Colonic mucosa (tissue), 4 donors: ENCODE measurements around the gene MSN. TPM values are rescaled to one million over a fixed set of nuclear protein-coding genes. Genes with fewer than 3 reads are reported as not detected.
"Not testable (repeated sequence)": the region's sequence is repeated elsewhere in the genome, so short reads cannot be mapped to it uniquely, and the experiment has no call there.

Experiments
- DNase-seq: peaks from one replicate; pipeline ENCODE4 v3.0.0-alpha.2; 2020
- H3K27ac ChIP-seq: fragments of 200-600 bp; one replicate; pipeline ENCODE4 v1.8.0; 2021
- H3K27me3 ChIP-seq: fragments of 200-600 bp; one replicate; pipeline ENCODE4 v1.8.0; 2021
- H3K36me3 ChIP-seq: fragments of 200-600 bp; one replicate; pipeline ENCODE4 v1.8.0; 2021
- H3K4me1 ChIP-seq: fragments of 200-600 bp; one replicate; pipeline ENCODE4 v1.8.0; 2021; ENCODE audit warnings: mild to moderate bottlenecking
- H3K4me3 ChIP-seq: fragments of 200-600 bp; one replicate; pipeline ENCODE4 v1.8.0; 2021
- H3K9ac ChIP-seq, 2 donors: one replicate each; pipeline ENCODE4 v1.7.0; 2013; ENCODE audit warnings: control low read depth in 2 of 2, low read depth in 2 of 2, low read length in 2 of 2
- H3K9me3 ChIP-seq: fragments of 200-600 bp; one replicate; pipeline ENCODE4 v1.8.0; 2021
- intact Hi-C: fragments of 100-400 bp; cut with DNase I; formaldehyde crosslinking; loops from one replicate; pipeline ENCODE4 v1.14.1; 2022
- total RNA-seq, 2 donors: library from RNA; stranded (reverse); fragmentation: NEBNext Ultra II Directional in 1 of 2; extraction: Animal tissue kit (Norgen Biotek cat#: 25700) in 1 of 2; gene quantifications; one replicate each; pipeline ENCODE4 v1.2.1, GENCODE V29; 2021
- TF ChIP-seq, protein P1 (sequence below): fragments of 200-600 bp; IDR thresholded peaks from one replicate; pipeline ENCODE4 v1.8.0; 2022; ENCODE audit warnings: antibody characterized with exemption, mild to moderate bottlenecking
- donor health status: healthy.
- donor health status: DM: no; HTN: no; CAD: no.
- donor health status: DM: no; HTN: no; CAD: no.

Gene MSN
- total RNA-seq, 2 donors from 2014 or later, result 27.5 to 62.7 TPM

DNA sequence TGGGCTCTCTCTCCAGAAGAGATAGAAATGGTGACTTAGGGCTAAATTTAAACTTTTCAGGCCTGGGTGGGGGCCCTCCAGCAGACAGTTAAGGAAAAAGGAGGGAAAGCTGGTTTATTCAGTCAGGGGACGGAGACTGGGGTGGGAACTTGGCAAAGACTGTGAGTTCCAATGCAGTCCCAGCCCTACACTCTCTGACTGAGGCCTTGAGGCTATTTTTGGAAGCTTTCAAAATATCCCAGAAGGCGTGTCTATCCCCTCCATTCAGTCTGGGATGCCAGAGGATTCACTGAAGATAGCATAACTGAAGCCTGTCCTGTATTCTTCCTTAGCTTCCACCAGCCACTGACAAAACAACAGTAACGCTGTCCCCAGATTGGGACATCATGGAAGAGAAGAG lies 32.1 kb upstream of the MSN start:
- H3K9me3 ChIP-seq, result no peaks in the 10 kb centered on the region
- H3K27ac ChIP-seq, result no peak overlapping the region
- H3K4me3 ChIP-seq, result no peak overlapping the region
- H3K9ac ChIP-seq, result no peak overlapping the region
- intact Hi-C loops, result no loop called here
- H3K27me3 ChIP-seq, result no peaks in the 10 kb centered on the region
- no peaks in the 10 kb centered on the region for H3K4me1 ChIP-seq
- DNase-seq, result no peak
- TF ChIP-seq, protein P1, sequence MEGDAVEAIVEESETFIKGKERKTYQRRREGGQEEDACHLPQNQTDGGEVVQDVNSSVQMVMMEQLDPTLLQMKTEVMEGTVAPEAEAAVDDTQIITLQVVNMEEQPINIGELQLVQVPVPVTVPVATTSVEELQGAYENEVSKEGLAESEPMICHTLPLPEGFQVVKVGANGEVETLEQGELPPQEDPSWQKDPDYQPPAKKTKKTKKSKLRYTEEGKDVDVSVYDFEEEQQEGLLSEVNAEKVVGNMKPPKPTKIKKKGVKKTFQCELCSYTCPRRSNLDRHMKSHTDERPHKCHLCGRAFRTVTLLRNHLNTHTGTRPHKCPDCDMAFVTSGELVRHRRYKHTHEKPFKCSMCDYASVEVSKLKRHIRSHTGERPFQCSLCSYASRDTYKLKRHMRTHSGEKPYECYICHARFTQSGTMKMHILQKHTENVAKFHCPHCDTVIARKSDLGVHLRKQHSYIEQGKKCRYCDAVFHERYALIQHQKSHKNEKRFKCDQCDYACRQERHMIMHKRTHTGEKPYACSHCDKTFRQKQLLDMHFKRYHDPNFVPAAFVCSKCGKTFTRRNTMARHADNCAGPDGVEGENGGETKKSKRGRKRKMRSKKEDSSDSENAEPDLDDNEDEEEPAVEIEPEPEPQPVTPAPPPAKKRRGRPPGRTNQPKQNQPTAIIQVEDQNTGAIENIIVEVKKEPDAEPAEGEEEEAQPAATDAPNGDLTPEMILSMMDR, result no peak
- no peaks in the 10 kb centered on the region for H3K36me3 ChIP-seq

DNA sequence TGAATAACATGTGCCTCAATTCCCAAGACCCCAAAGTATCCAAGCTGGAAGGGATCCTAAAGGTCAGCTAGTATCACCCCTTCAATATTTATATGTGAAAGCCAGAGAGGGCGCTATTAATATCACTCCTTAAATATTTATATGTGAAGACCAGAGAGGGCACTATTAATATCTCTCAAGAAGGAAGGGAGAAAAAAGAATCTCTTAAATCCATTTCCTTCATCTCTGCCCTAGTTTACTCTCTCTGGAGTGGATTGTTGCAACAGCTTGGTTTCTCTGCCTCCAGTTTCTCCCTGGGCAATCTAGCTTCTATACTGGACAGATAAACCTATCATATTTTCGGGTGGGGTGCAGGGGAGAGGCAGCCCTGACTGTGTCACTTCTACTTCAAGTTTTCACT lies 31.6 kb upstream of the MSN start:
- Histone ChIP-seq H3K27me3 (no peaks in the 10 kb centered on the region), H3K4me3 (no peak overlapping the region), H3K36me3 (no peaks in the 10 kb centered on the region), H3K9ac (no peak overlapping the region), H3K9me3 (no peaks in the 10 kb centered on the region), H3K4me1 (no peaks in the 10 kb centered on the region), H3K27ac (no peak overlapping the region)
- intact Hi-C loops, result no loop called here
- no peak for DNase-seq
- TF ChIP-seq, protein P1, result no peak

DNA sequence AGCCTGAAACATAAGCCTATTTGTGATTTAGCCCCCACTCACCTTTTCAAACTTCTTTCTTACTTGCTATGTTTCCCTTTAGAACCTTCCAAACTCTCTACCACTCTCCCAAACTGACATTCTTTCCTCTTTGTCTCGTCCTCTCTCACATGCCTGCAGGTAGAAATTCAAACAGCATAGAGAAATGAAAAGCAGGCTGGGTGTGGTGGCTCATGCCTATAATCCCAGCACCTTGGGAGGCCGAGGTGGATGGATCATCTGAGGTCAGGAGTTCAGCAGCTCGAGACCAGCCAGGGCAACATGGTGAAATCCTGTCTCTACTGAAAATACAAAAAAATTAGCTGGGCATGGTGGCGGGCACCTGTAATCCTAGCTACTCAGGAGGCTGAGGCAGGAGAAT lies 31.2 kb upstream of the MSN start:
- DNase-seq, H3K36me3 ChIP-seq, intact Hi-C loops, H3K9me3 ChIP-seq, H3K27me3 ChIP-seq, H3K27ac ChIP-seq, H3K9ac ChIP-seq, H3K4me1 ChIP-seq, H3K4me3 ChIP-seq: not testable (repeated sequence)

DNA sequence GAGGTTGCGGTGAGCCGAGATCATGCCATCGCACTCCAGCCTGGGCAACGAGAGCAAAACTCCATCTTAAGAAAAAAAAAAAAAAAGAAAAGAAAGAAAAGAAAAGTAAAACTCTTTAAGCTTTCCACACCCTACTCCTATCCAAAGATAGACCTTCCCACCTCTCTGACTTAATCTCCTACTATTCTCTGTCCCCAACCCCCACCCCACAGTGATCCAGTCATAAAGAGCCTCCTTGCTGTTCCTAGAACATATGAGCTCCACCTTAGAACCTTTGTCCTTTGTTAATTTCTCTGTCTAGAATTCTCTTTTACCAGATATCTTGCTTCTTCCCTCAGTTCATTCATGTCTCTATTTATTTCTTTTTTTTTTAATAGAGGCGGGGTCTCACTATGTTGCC lies 30.1 kb upstream of the MSN start:
- Histone ChIP-seq H3K27me3 (no peaks in the 10 kb centered on the region), H3K27ac (no peak overlapping the region), H3K9ac (no peak overlapping the region), H3K4me1 (no peaks in the 10 kb centered on the region), H3K4me3 (no peak overlapping the region), H3K9me3 (no peaks in the 10 kb centered on the region), H3K36me3 (no peaks in the 10 kb centered on the region)
- intact Hi-C loops, result no loop called here
- TF ChIP-seq, protein P1, result no peak
- DNase-seq, result no peak

DNA sequence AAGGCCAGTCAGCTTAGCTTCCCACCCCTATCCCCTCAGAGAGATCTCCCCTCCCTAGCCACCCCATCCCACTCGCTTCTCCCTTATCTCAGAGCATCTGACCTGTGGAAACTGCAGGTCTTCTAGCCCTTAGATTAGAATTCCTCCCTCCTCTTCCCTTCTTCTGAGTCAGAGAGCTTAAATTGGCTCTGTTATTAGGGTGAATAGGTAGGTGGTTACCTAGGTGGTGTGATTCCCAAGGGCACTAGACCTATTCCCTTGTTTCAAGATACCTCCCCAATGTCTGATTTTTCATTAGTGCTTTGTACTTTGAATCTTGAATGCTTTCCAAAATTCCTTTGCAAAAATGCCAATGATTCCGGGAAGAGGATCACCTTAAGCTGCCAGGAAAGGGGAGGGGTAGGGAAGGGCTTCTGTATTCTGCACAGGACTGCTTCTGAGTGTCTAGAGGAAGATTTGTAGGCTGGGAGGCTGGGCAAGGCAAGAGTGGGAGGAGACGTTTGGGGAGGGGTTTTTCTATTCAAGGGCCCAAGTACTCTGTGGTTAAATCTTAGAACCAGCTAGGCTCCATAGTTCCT lies 24.5 kb upstream of the MSN start:
- no peak for DNase-seq
- H3K9ac ChIP-seq, result no peak overlapping the region
- no peaks in the 10 kb centered on the region for H3K9me3 ChIP-seq
- no peaks in the 10 kb centered on the region for H3K4me1 ChIP-seq
- no peaks in the 10 kb centered on the region for H3K27me3 ChIP-seq
- intact Hi-C loops, result no loop called here
- TF ChIP-seq, protein P1, result no peak
- no peak overlapping the region for H3K27ac ChIP-seq
- no peaks in the 10 kb centered on the region for H3K36me3 ChIP-seq
- no peak overlapping the region for H3K4me3 ChIP-seq

DNA sequence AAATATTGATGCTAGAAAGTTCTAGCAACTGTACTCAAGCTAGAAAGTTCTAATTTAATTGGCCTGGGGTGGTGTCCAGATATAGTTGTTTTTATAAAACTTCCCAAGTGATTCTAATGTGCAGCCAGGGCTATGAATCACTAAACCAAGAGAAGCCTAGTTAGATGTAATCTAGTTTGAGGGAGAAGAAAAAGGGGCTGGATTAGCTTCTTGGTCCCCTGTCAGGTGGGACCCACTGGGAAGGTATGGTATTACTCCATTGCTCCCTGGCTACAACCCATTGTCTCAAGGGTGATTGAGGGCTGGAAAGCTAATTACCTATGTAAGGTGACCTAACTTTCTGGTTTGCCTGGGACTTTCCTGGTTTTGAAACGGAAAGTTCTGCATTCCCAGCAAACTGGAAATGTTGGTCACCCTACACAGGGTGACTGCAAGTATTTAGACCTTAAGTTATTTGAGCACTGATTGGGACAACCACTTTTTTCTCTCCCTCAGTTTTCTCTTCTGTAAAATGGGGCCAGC lies 23.9 kb upstream of the MSN start:
- no peak for DNase-seq
- intact Hi-C loops, result no loop called here
- TF ChIP-seq, protein P1, result no peak

More for the DNA sequence above, 23.9 kb upstream of the MSN start:
- H3K27me3 ChIP-seq, result no peaks in the 10 kb centered on the region
- no peaks in the 10 kb centered on the region for H3K9me3 ChIP-seq
- no peaks in the 10 kb centered on the region for H3K36me3 ChIP-seq
- no peak overlapping the region for H3K27ac ChIP-seq
- no peak overlapping the region for H3K9ac ChIP-seq
- H3K4me3 ChIP-seq, result no peak overlapping the region
- H3K4me1 ChIP-seq, result no peaks in the 10 kb centered on the region
